IMR-90 (cell line): Measurements from ENCODE around the gene ZNF526. TPM values are rescaled to one million over a fixed set of nuclear protein-coding genes. Genes with fewer than 3 reads are reported as not detected.

Experiments
- ATAC-seq: fragments of 200-7000 bp; cut with Tn5 transposase; 2 replicates; pipeline ENCODE4 v1.9.1; 2020; ENCODE audit warnings: low read depth, mild to moderate bottlenecking, moderate library complexity
- BruUV-seq: library from RNA; stranded (reverse); fragments of 400-500 nt; replicated peaks from 2 replicates; lab custom pipeline; 2021; lab: Mats Ljungman, UMichigan
- CTCF ChIA-PET: fragments of 300-600 bp; formaldehyde crosslinking; extraction: SDS; loops from one replicate; lab custom pipeline; 2021; ENCODE audit warnings: antibody characterized with exemption; lab: Yijun Ruan, JAX
- POLR2A ChIA-PET: fragments of 300-600 bp; sonication (Branson Sonifier 250); formaldehyde crosslinking; loops from one replicate; lab custom pipeline; 2022; ENCODE audit warnings: antibody characterized with exemption; ENCODE audit not compliant: unreplicated experiment; lab: Charles Lee
- DNase-seq: peaks from one replicate; pipeline ENCODE4 v3.0.0; 2013
- H2AFZ ChIP-seq: replicated peaks from 2 replicates; pipeline ENCODE3; 2013; ENCODE audit warnings: low read length, mild to moderate bottlenecking; ENCODE audit not compliant: poor library complexity
- H2AK5ac ChIP-seq: 2 replicates; pipeline ENCODE4 v1.6.1; 2013; ENCODE audit warnings: low read depth, low read length, inconsistent platforms
- H2AK9ac ChIP-seq: replicated peaks from 2 replicates; pipeline ENCODE3; 2013; ENCODE audit warnings: mild to moderate bottlenecking, low read depth, low read length, moderate library complexity; ENCODE audit not compliant: poor library complexity
- H2BK120ac ChIP-seq: 2 replicates; pipeline ENCODE4 v1.6.1; 2013; ENCODE audit warnings: low read depth, low read length, inconsistent platforms
- H2BK15ac ChIP-seq: 3 replicates; pipeline ENCODE4 v1.6.1; 2013; ENCODE audit warnings: low read depth, low read length, inconsistent platforms
- H2BK20ac ChIP-seq: 2 replicates; pipeline ENCODE4 v1.6.1; 2013; ENCODE audit warnings: low read depth, mild to moderate bottlenecking, inconsistent platforms, low read length, moderate library complexity
- H2BK5ac ChIP-seq: 2 replicates; pipeline ENCODE4 v1.6.1; 2013; ENCODE audit warnings: mild to moderate bottlenecking, low read depth, low read length, inconsistent platforms; ENCODE audit not compliant: poor library complexity, severe bottlenecking
- H3K14ac ChIP-seq: replicated peaks from 2 replicates; pipeline ENCODE4 v1.6.1; 2013; ENCODE audit warnings: low read depth, low read length, inconsistent platforms
- H3K18ac ChIP-seq: 2 replicates; pipeline ENCODE4 v1.6.1; 2013; ENCODE audit warnings: low read depth, low read length, control low read depth
- H3K23ac ChIP-seq: 2 replicates; pipeline ENCODE4 v1.6.1; 2013; ENCODE audit warnings: low read depth, low read length, inconsistent platforms
- H3K27ac ChIP-seq: 2 replicates; pipeline ENCODE4 v1.5.1; 2013; ENCODE audit warnings: mild to moderate bottlenecking, control low read depth, low read length; ENCODE audit not compliant: insufficient read depth
- H3K27me3 ChIP-seq: 2 replicates; pipeline ENCODE4 v1.6.1; 2013; ENCODE audit warnings: low read length; ENCODE audit not compliant: control insufficient read depth, insufficient read depth
- H3K36me3 ChIP-seq: 2 replicates; pipeline ENCODE4 v1.6.1; 2013; ENCODE audit warnings: low read length, mixed read lengths; ENCODE audit not compliant: control insufficient read depth, insufficient read depth
- H3K4ac ChIP-seq: 2 replicates; pipeline ENCODE4 v1.6.1; 2013; ENCODE audit warnings: low read depth, low read length, inconsistent platforms
- H3K4me1 ChIP-seq: 2 replicates; pipeline ENCODE4 v1.6.1; 2013; ENCODE audit warnings: low read length, mixed read lengths; ENCODE audit not compliant: control insufficient read depth, insufficient read depth
- H3K4me2 ChIP-seq: 2 replicates; pipeline ENCODE4 v1.6.1; 2013; ENCODE audit warnings: low read depth, mild to moderate bottlenecking, control low read depth, low read length, moderate library complexity
- H3K4me3 ChIP-seq: 2 replicates; pipeline ENCODE4 v1.5.1; 2013; ENCODE audit warnings: low read depth, mild to moderate bottlenecking, control low read depth, low read length, moderate library complexity; ENCODE audit not compliant: insufficient read depth
- H3K56ac ChIP-seq: 2 replicates; pipeline ENCODE4 v1.6.1; 2013; ENCODE audit warnings: low read length, inconsistent platforms; ENCODE audit not compliant: insufficient read depth; ENCODE audit errors: extremely low read depth
- H3K79me1 ChIP-seq, 2 experiments: 2 replicates each; pipeline ENCODE4 v1.6.1; 2013; ENCODE audit warnings: low read length in 2 of 2, inconsistent platforms in 1 of 2, low read depth in 1 of 2
- H3K9ac ChIP-seq: 2 replicates; pipeline ENCODE4 v1.6.1; 2013; ENCODE audit warnings: low read depth, low read length, control low read depth
- H3K9me1 ChIP-seq: 2 replicates; pipeline ENCODE4 v1.6.1; 2013; ENCODE audit warnings: low read length, inconsistent platforms; ENCODE audit not compliant: insufficient read depth
- H3K9me3 ChIP-seq: 2 replicates; pipeline ENCODE4 v1.6.1; 2013; ENCODE audit warnings: low read length; ENCODE audit not compliant: control insufficient read depth, insufficient read depth
- H4K20me1 ChIP-seq: 2 replicates; pipeline ENCODE4 v1.6.1; 2013; ENCODE audit warnings: low read length, inconsistent platforms; ENCODE audit not compliant: insufficient read depth
- H4K5ac ChIP-seq: 2 replicates; pipeline ENCODE4 v1.6.1; 2013; ENCODE audit warnings: mild to moderate bottlenecking, low read depth, low read length, control low read depth
- H4K8ac ChIP-seq, 2 experiments: 2 replicates each; pipeline ENCODE4 v1.6.1; 2013; ENCODE audit warnings: low read depth in 2 of 2, low read length in 2 of 2, control low read depth in 1 of 2, inconsistent platforms in 1 of 2
- H4K91ac ChIP-seq: 2 replicates; pipeline ENCODE4 v1.6.1; 2013; ENCODE audit warnings: low read depth, low read length, inconsistent platforms; ENCODE audit not compliant: insufficient read depth
- BHLHE40 ChIP-seq: fragments of 150-350 bp; IDR thresholded peaks from 2 replicates; pipeline ENCODE4 v1.6.1; 2016; ENCODE audit warnings: mild to moderate bottlenecking, low read depth, low read length
- CEBPB ChIP-seq: IDR thresholded peaks from 2 replicates; pipeline ENCODE4 v1.6.1; 2012; ENCODE audit warnings: low read depth, low read length, improper control_type of control experiment
- CHD1 ChIP-seq: IDR thresholded peaks from 2 replicates; pipeline ENCODE4 v1.6.1; 2012; ENCODE audit warnings: low read depth, low read length, improper control_type of control experiment
- FOS ChIP-seq: fragments of 150-350 bp; IDR thresholded peaks from 2 replicates; pipeline ENCODE4 v1.6.1; 2016; ENCODE audit warnings: low read depth, low read length
- MAFK ChIP-seq: IDR thresholded peaks from 2 replicates; pipeline ENCODE4 v1.6.1; 2012; ENCODE audit warnings: low read depth, low read length, improper control_type of control experiment
- MAZ ChIP-seq: IDR thresholded peaks from 2 replicates; pipeline ENCODE4 v1.6.1; 2012; ENCODE audit warnings: low read depth, mild to moderate bottlenecking, low read length, improper control_type of control experiment, moderate library complexity, borderline replicate concordance
- MXI1 ChIP-seq: IDR thresholded peaks from 2 replicates; pipeline ENCODE4 v1.6.1; 2012; ENCODE audit warnings: low read depth, mild to moderate bottlenecking, low read length, moderate library complexity, borderline replicate concordance
- NFE2L2 ChIP-seq: fragments of 150-350 bp; IDR thresholded peaks from 2 replicates; pipeline ENCODE4 v1.6.1; 2016; ENCODE audit warnings: low read depth, mild to moderate bottlenecking, low read length
- POLR2A ChIP-seq: IDR thresholded peaks from 2 replicates; pipeline ENCODE4 v1.6.1; 2012; ENCODE audit warnings: mild to moderate bottlenecking, low read depth, low read length
- RAD21 ChIP-seq: IDR thresholded peaks from 2 replicates; pipeline ENCODE4 v1.6.1; 2012; ENCODE audit warnings: low read length, improper control_type of control experiment
- RCOR1 ChIP-seq: IDR thresholded peaks from 2 replicates; pipeline ENCODE4 v1.6.1; 2012; ENCODE audit warnings: mild to moderate bottlenecking, low read length, improper control_type of control experiment; ENCODE audit not compliant: insufficient replicate concordance
- RFX5 ChIP-seq: IDR thresholded peaks from 2 replicates; pipeline ENCODE4 v1.8.0; 2012; ENCODE audit warnings: low read depth, mild to moderate bottlenecking, low read length, moderate library complexity
- SMC3 ChIP-seq: fragments of 150-350 bp; IDR thresholded peaks from 2 replicates; pipeline ENCODE4 v1.6.1; 2016; ENCODE audit warnings: low read depth, mild to moderate bottlenecking, antibody characterized with exemption, low read length, moderate library complexity
- WGBS, 2 experiments: methylation state at CpG; one replicate each; pipeline versions ENCODE4 v1.1.5 to v1.1.7; 2013; ENCODE audit warnings: missing lambda C conversion rate in 2 of 2; ENCODE audit not compliant: insufficient read length in 1 of 2; ENCODE audit errors: extremely low coverage in 2 of 2; 5-methylcytosine and 5-hydroxymethylcytosine counted together
- dilution Hi-C: fragments of 300-500 bp; cut with HindIII; formaldehyde crosslinking; loops from one replicate; pipeline ENCODE4 v1.14.3; 2018; ENCODE audit warnings: low sequenced_read_pairs; ENCODE audit not compliant: unreplicated experiment
- in situ Hi-C: fragments of 300-500 bp; cut with MboI; formaldehyde crosslinking; loops from 3 replicates; pipeline ENCODE4 v1.14.3; 2019; ENCODE audit warnings: low sequenced_read_pairs, inconsistent platforms, mixed read lengths
- intact Hi-C: fragments of 100-400 bp; cut with micrococcal nuclease; formaldehyde crosslinking; loops from 2 replicates; pipeline ENCODE4 v1.10.0; 2022
- polyA plus RNA-seq, 3 experiments: library from polyadenylated mRNA; depleted of rRNA; stranded (reverse); fragments of >200 nt; gene quantifications; 2 replicates each; pipeline ENCODE4 v1.2.3, GENCODE V29; 2012; ENCODE audit warnings: low replicate concordance in 1 of 3
- total RNA-seq: library from RNA; depleted of rRNA; stranded (reverse); fragments of >200 nt; gene quantifications from 2 replicates; pipeline ENCODE4 v1.2.3, GENCODE V29; 2012
- TF ChIP-seq, protein P1 (sequence below): conservative IDR thresholded peaks from 2 replicates; pipeline ENCODE4 v1.5.1; 2012; ENCODE audit warnings: mild to moderate bottlenecking, low read depth, low read length, improper control_type of control experiment
- TF ChIP-seq, protein P2 (sequence below): fragments of 150-350 bp; IDR thresholded peaks from 2 replicates; pipeline ENCODE4 v1.6.1; 2016; ENCODE audit warnings: low read depth, mild to moderate bottlenecking, low read length, moderate library complexity, borderline replicate concordance
- TF ChIP-seq, protein P3 (sequence below): fragments of 150-350 bp; IDR thresholded peaks from 2 replicates; pipeline ENCODE4 v1.6.1; 2017; ENCODE audit warnings: mild to moderate bottlenecking, antibody characterized with exemption, low read length, low read depth

The ZNF526 gene
- total and polyA plus RNA-seq, 2 of the 4 experiments (the other 2 are of a cell fraction): 7.3 to 13.6 TPM

DNA sequence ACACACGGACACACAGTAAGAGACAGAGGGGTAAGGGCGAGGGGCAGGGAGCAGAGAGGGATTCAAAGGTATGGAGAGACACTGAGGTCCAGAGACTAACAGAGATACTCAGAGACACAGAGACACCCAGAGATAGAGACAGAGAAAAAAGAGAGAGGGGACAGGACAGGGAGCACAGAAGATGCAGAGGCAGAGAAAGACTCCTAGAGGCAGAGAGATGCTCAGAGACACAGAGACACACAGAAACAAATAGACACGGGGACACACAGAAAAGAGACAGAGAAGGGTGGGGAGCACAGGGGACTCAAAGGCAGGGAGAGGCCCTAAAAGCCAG, 42.5 kb upstream of the ZNF526 start:
- H4K8ac ChIP-seq: no peak overlapping the region
- no peaks in the 10 kb centered on the region for H3K9me1 ChIP-seq
- no peak overlapping the region for H3K14ac ChIP-seq
- no peak overlapping the region for H3K56ac ChIP-seq
- no peak overlapping the region for H3K27ac ChIP-seq
- no peak overlapping the region for H4K5ac ChIP-seq
- H3K27me3 ChIP-seq: peaks cover 80% of the 10 kb centered on the region
- no peak overlapping the region for H3K4ac ChIP-seq
- H3K4me3 ChIP-seq: no peak overlapping the region
- no peak overlapping the region for H2BK5ac ChIP-seq
- H3K4me2 ChIP-seq: no peak overlapping the region; the same call in 1 of the 2 replicates
- H3K18ac ChIP-seq: no peak overlapping the region
- ATAC-seq (no peak), DNase-seq (no peak)
- no peak overlapping the region for H3K9ac ChIP-seq
- ChIA-PET POLR2A (no interaction called here), CTCF (no interaction called here)
- no peak overlapping the region for H2AK5ac ChIP-seq
- no peaks in the 10 kb centered on the region for H3K9me3 ChIP-seq
- in situ Hi-C loops: no loop called here
- no peak overlapping the region for H2BK20ac ChIP-seq
- 0 out of 2 replicates have a peak, but pooled peaks cover 6% of the 10 kb centered on the region for H4K20me1 ChIP-seq
- H3K23ac ChIP-seq: no peak overlapping the region
- dilution Hi-C loops: no loop called here
- BruUV-seq: no TSS peak
- no peak overlapping the region for H4K91ac ChIP-seq
- WGBS, 2 experiments: no CpG with 5 or more reads among the region's 3 CpGs
- H2BK120ac ChIP-seq: no peak overlapping the region
- no peaks in the 10 kb centered on the region for H3K79me1 ChIP-seq
- H2BK15ac ChIP-seq: no peak overlapping the region
- no peak overlapping the region for H2AK9ac ChIP-seq
- H3K4me1 ChIP-seq: peaks cover 2% of the 10 kb centered on the region; the same call in 1 of the 2 replicates
- H2AFZ ChIP-seq: no peak overlapping the region
- TF ChIP-seq NFE2L2 (no peak), CEBPB (no peak), SMC3 (no peak), RCOR1 (no peak), POLR2A (no peak), MXI1 (no peak), RFX5 (no peak), FOS (no peak), BHLHE40 (no peak), CHD1 (no peak), MAFK (no peak), RAD21 (no peak), MAZ (no peak)
- TF ChIP-seq, protein P1, sequence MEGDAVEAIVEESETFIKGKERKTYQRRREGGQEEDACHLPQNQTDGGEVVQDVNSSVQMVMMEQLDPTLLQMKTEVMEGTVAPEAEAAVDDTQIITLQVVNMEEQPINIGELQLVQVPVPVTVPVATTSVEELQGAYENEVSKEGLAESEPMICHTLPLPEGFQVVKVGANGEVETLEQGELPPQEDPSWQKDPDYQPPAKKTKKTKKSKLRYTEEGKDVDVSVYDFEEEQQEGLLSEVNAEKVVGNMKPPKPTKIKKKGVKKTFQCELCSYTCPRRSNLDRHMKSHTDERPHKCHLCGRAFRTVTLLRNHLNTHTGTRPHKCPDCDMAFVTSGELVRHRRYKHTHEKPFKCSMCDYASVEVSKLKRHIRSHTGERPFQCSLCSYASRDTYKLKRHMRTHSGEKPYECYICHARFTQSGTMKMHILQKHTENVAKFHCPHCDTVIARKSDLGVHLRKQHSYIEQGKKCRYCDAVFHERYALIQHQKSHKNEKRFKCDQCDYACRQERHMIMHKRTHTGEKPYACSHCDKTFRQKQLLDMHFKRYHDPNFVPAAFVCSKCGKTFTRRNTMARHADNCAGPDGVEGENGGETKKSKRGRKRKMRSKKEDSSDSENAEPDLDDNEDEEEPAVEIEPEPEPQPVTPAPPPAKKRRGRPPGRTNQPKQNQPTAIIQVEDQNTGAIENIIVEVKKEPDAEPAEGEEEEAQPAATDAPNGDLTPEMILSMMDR: no peak
- TF ChIP-seq, protein P2, sequence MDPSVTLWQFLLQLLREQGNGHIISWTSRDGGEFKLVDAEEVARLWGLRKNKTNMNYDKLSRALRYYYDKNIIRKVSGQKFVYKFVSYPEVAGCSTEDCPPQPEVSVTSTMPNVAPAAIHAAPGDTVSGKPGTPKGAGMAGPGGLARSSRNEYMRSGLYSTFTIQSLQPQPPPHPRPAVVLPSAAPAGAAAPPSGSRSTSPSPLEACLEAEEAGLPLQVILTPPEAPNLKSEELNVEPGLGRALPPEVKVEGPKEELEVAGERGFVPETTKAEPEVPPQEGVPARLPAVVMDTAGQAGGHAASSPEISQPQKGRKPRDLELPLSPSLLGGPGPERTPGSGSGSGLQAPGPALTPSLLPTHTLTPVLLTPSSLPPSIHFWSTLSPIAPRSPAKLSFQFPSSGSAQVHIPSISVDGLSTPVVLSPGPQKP: no peak
- TF ChIP-seq, protein P3, sequence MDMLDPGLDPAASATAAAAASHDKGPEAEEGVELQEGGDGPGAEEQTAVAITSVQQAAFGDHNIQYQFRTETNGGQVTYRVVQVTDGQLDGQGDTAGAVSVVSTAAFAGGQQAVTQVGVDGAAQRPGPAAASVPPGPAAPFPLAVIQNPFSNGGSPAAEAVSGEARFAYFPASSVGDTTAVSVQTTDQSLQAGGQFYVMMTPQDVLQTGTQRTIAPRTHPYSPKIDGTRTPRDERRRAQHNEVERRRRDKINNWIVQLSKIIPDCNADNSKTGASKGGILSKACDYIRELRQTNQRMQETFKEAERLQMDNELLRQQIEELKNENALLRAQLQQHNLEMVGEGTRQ: no peak
- intact Hi-C loops: loop anchor here (2.0 kb wide), 1 partner anchor 45 kb away; the partner anchor contains the start of gene POU2F2
- no peaks in the 10 kb centered on the region for H3K36me3 ChIP-seq
